ENCODE data around the gene VIL1. TPM values are rescaled to one million over a fixed set of nuclear protein-coding genes. Genes with fewer than 3 reads are reported as not detected.

VIL1 gene
- total and polyA plus RNA-seq, 2 of the 4 experiments (the other 2 are of a cell fraction): not detected

DNA sequence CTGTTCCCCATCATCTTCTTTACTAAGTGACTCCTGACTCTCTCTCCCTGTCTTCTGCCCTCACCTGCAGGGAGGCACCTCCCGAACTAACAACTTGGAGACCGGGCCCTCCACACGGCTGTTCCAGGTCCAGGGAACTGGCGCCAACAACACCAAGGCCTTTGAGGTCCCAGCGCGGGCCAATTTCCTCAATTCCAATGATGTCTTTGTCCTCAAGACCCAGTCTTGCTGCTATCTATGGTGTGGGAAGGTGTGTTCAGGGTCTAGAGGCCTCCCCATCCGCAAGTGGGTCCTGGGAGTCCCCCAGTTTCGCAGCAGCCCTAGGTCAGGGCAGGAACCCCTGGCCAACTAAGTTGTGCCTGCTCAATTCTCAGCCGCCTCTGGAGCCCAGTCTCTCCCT, 15.5 kb downstream of the VIL1 start:
- in situ Hi-C loops (cut with MboI; ENCODE audit: low sequenced_read_pairs): no loop called here
- Histone ChIP-seq H3K9me1 (ENCODE audit: insufficient read depth, low read length) (no peaks in the 10 kb centered on the region), H3K9ac (ENCODE audit: low read depth, low read length) (no peak overlapping the region), H4K5ac (ENCODE audit: low read depth, low read length) (no peak overlapping the region), H3K9me3 (ENCODE audit: control insufficient read depth, insufficient read depth, low read length) (no peaks in the 10 kb centered on the region), H2BK15ac (ENCODE audit: low read depth, low read length) (no peak overlapping the region), H4K8ac (ENCODE audit: low read depth in 2 of 2, low read length in 2 of 2) (no peak overlapping the region), H2AK9ac (replicated peaks; ENCODE audit: low read depth, low read length, poor library complexity) (no peak overlapping the region), H2BK20ac (ENCODE audit: low read depth, low read length) (no peak overlapping the region), H2AFZ (replicated peaks; ENCODE audit: low read length, poor library complexity) (no peak overlapping the region), H2AK5ac (ENCODE audit: low read depth, low read length) (no peak overlapping the region), H3K23ac (ENCODE audit: low read depth, low read length) (no peak overlapping the region), H3K36me3 (ENCODE audit: control insufficient read depth, insufficient read depth, low read length) (no peaks in the 10 kb centered on the region), H3K4me1 (ENCODE audit: control insufficient read depth, insufficient read depth, low read length) (peaks cover 2% of the 10 kb centered on the region; the same call in 1 of the 2 replicates), H3K79me1 (ENCODE audit: low read depth in 1 of 2, low read length in 2 of 2) (no peaks in the 10 kb centered on the region), H3K4me3 (ENCODE audit: insufficient read depth, low read depth, low read length) (no peak overlapping the region), H2BK5ac (ENCODE audit: low read depth, low read length, poor library complexity, severe bottlenecking) (no peak overlapping the region), H3K27me3 (ENCODE audit: control insufficient read depth, insufficient read depth, low read length) (peaks cover 21% of the 10 kb centered on the region), H3K14ac (replicated peaks; ENCODE audit: low read depth, low read length) (no peak overlapping the region), H3K4me2 (ENCODE audit: low read depth, low read length) (no peak overlapping the region), H3K18ac (ENCODE audit: low read depth, low read length) (no peak overlapping the region), H4K20me1 (ENCODE audit: insufficient read depth, low read length) (no peaks in the 10 kb centered on the region; the same call in 1 of the 2 replicates), H4K91ac (ENCODE audit: insufficient read depth, low read depth, low read length) (no peak overlapping the region), H3K56ac (ENCODE audit: extremely low read depth, insufficient read depth, low read length) (no peak overlapping the region), H3K4ac (ENCODE audit: low read depth, low read length) (no peak overlapping the region), H3K27ac (ENCODE audit: insufficient read depth, low read length) (no peak overlapping the region), H2BK120ac (ENCODE audit: low read depth, low read length) (no peak overlapping the region)
- BruUV-seq (replicated peaks): no TSS peak
- DNase-seq (no peak), ATAC-seq (ENCODE audit: low read depth) (no peak)
- ChIA-PET POLR2A (ENCODE audit: unreplicated experiment) (no interaction called here), CTCF (no interaction called here)
- dilution Hi-C loops (cut with HindIII; ENCODE audit: low sequenced_read_pairs, unreplicated experiment): no loop called here
- 92% methylated on average over 2 of the region's 9 CpGs; no CpG with 5 or more reads in 1 of the 2 experiments for WGBS, 2 experiments (ENCODE audit: extremely low coverage in 2 of 2, insufficient read length in 1 of 2)
- intact Hi-C loops (cut with micrococcal nuclease): no loop called here
- TF ChIP-seq, protein P1, sequence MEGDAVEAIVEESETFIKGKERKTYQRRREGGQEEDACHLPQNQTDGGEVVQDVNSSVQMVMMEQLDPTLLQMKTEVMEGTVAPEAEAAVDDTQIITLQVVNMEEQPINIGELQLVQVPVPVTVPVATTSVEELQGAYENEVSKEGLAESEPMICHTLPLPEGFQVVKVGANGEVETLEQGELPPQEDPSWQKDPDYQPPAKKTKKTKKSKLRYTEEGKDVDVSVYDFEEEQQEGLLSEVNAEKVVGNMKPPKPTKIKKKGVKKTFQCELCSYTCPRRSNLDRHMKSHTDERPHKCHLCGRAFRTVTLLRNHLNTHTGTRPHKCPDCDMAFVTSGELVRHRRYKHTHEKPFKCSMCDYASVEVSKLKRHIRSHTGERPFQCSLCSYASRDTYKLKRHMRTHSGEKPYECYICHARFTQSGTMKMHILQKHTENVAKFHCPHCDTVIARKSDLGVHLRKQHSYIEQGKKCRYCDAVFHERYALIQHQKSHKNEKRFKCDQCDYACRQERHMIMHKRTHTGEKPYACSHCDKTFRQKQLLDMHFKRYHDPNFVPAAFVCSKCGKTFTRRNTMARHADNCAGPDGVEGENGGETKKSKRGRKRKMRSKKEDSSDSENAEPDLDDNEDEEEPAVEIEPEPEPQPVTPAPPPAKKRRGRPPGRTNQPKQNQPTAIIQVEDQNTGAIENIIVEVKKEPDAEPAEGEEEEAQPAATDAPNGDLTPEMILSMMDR (conservative IDR thresholded peaks at IDR 0.05; ENCODE audit: low read depth, low read length): no peak
- TF ChIP-seq SMC3 (IDR thresholded peaks at IDR 0.05; ENCODE audit: low read depth, low read length) (no peak), POLR2A (IDR thresholded peaks at IDR 0.05; ENCODE audit: low read depth, low read length) (no peak), RAD21 (IDR thresholded peaks at IDR 0.05; ENCODE audit: low read length) (no peak), FOS (IDR thresholded peaks at IDR 0.05; ENCODE audit: low read depth, low read length) (no peak), BHLHE40 (IDR thresholded peaks at IDR 0.05; ENCODE audit: low read depth, low read length) (no peak), RFX5 (IDR thresholded peaks at IDR 0.05; ENCODE audit: low read depth, low read length) (no peak), MAZ (IDR thresholded peaks at IDR 0.05; ENCODE audit: borderline replicate concordance, low read depth, low read length) (no peak), MAFK (IDR thresholded peaks at IDR 0.05; ENCODE audit: low read depth, low read length) (no peak), NFE2L2 (IDR thresholded peaks at IDR 0.05; ENCODE audit: low read depth, low read length) (no peak)
- TF ChIP-seq, protein P2, sequence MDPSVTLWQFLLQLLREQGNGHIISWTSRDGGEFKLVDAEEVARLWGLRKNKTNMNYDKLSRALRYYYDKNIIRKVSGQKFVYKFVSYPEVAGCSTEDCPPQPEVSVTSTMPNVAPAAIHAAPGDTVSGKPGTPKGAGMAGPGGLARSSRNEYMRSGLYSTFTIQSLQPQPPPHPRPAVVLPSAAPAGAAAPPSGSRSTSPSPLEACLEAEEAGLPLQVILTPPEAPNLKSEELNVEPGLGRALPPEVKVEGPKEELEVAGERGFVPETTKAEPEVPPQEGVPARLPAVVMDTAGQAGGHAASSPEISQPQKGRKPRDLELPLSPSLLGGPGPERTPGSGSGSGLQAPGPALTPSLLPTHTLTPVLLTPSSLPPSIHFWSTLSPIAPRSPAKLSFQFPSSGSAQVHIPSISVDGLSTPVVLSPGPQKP (IDR thresholded peaks at IDR 0.05; ENCODE audit: borderline replicate concordance, low read depth, low read length): no peak
- TF ChIP-seq, protein P3, sequence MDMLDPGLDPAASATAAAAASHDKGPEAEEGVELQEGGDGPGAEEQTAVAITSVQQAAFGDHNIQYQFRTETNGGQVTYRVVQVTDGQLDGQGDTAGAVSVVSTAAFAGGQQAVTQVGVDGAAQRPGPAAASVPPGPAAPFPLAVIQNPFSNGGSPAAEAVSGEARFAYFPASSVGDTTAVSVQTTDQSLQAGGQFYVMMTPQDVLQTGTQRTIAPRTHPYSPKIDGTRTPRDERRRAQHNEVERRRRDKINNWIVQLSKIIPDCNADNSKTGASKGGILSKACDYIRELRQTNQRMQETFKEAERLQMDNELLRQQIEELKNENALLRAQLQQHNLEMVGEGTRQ (IDR thresholded peaks at IDR 0.05; ENCODE audit: low read depth, low read length): no peak
